LNCaP clone FGC (cell line): ENCODE measurements around the gene PLEKHB2.
"Not testable (repeated sequence)": the region's sequence is repeated elsewhere in the genome, so short reads cannot be mapped to it uniquely, and the experiment has no call there.

Experiments
- DNase-seq: peaks from one replicate; pipeline ENCODE4 v3.0.0-alpha.2; 2011; ENCODE audit warnings: low read depth
- H3K4me3 ChIP-seq: 2 replicates; pipeline ENCODE4 v1.5.1; 2011; ENCODE audit warnings: mild to moderate bottlenecking, low read depth, low read length, control low read depth
- TF ChIP-seq, protein P1 (sequence below): IDR thresholded peaks from 2 replicates; pipeline ENCODE4 v1.5.1; 2012; ENCODE audit warnings: mild to moderate bottlenecking; ENCODE audit not compliant: control insufficient read depth, insufficient read depth; ENCODE audit errors: extremely low read depth

The PLEKHB2 gene

DNA sequence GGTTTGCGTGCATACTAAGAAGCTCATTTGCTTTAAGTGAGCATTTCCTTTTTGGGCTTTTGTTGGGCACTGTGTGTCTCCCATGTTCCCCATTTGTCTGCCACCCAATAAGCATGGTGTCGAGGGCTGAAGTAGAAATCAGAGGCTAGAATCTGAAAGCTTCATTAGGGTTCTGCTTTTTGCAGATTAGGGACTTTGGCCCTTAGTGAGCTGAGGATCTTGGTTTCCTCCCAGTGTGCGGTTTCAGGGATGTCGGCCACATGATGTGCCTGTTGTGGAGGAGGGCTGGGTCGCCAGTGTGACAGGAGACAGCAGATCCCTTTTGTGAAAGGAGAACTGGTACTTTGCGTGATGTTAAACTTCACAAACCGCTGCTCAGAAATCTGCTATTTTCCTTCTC, 41.1 kb downstream of the PLEKHB2 start:
- TF ChIP-seq, protein P1, sequence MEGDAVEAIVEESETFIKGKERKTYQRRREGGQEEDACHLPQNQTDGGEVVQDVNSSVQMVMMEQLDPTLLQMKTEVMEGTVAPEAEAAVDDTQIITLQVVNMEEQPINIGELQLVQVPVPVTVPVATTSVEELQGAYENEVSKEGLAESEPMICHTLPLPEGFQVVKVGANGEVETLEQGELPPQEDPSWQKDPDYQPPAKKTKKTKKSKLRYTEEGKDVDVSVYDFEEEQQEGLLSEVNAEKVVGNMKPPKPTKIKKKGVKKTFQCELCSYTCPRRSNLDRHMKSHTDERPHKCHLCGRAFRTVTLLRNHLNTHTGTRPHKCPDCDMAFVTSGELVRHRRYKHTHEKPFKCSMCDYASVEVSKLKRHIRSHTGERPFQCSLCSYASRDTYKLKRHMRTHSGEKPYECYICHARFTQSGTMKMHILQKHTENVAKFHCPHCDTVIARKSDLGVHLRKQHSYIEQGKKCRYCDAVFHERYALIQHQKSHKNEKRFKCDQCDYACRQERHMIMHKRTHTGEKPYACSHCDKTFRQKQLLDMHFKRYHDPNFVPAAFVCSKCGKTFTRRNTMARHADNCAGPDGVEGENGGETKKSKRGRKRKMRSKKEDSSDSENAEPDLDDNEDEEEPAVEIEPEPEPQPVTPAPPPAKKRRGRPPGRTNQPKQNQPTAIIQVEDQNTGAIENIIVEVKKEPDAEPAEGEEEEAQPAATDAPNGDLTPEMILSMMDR, result no peak
- DNase-seq, result no peak
- no peak overlapping the region for H3K4me3 ChIP-seq

DNA sequence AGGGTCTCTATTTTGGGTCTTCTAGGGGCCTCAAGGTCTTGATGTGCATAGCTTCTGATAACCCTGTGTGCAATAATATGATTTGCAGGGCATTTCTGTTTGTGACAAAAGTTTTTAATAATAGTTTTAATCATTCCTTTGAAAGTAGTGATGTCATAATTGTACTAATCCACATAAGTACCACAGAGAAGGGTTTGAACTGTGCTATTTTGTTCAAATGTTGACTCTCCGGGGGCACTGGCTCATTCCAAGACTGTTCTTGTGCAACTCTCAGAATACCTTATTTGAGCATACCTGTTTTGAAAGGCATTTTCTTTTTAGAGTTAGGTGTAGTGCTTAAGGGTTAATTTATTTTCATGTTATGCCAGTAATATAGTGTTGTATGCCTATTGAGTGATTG, 41.6 kb downstream of the PLEKHB2 start:
- TF ChIP-seq, protein P1, result no peak
- H3K4me3 ChIP-seq, result no peak overlapping the region
- no peak for DNase-seq

DNA sequence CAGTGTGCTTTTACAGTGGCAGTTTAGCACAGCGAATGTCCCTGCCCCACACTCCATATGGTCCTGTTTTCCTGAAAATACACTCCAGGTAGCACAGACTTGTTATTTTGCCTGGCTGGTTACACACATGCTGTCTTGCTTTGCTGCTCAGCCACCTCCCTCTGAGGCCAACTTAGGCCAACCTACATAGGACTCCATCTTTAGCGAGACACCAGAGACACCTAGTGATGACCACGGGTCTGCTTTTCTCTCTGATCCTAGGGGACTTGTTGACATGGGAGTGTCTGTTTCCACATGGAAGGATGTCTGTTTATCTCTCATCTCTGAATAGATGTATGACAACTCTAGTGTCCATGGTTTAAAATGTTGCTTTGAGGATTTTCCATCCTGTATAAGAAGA, 43.3 kb downstream of the PLEKHB2 start:
- no peak overlapping the region for H3K4me3 ChIP-seq
- TF ChIP-seq, protein P1, result 0 out of 2 replicates have a peak, but pooled peaks have one; percentile 17
- DNase-seq, result no peak

DNA sequence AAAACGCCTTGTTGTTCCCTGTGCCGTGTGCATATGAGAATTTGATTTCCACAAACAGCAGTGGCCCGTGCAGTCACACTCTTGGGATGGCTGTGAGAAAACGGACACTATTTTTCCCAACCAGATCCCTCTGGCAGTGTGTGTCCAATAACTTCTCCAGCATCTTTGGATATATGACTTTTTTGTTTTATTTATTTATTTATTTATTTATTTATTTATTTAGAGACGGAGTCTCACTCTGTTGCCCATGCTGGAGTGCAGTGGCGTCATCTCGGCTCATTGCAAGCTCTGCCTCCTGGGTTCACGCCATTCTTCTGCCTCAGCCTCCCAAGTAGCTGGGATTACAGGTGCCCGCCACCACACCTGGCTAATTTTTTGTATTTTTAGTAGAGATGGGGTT, 45.0 kb downstream of the PLEKHB2 start:
- DNase-seq, H3K4me3 ChIP-seq: not testable (repeated sequence)

DNA sequence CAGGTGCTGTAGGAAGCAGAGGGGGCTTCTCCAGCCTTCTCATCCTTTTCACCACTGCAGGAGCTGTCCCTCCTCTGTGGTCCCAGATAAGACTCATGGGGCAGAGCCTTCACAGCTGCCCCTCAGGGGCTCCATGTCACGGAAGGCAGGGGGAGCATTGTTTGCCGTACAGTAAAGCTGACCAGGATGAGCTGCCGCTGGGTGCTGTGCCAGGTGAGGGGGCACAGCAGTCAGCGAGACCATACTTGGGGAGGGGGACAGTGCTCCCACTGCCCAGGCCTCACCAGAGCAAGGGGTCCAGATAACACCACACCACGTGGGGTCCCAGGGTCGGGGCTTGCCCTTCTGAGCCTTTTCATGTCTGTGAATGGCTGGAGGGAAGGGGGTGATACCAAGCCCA, 46.3 kb downstream of the PLEKHB2 start:
- DNase-seq, result no peak
- no peak overlapping the region for H3K4me3 ChIP-seq
- TF ChIP-seq, protein P1, result no peak

DNA sequence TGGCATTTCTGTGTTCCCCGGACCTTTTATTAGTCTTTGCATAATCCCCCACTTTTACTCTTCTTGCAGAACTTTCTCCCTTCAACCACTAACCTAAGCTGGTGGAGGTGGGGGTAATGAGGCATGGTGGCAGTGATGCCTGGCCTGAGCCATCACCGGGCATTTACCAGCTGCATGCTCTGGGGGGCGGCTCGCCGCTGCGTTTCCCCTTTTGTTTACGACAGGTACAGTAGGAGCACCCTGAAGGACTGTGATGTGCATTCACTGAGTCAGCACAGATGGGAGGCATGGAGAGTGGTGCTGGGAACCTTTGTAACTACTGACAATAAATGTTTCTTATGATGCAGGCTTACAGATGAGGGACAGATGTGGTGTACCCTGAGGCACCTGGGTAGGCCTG, 46.9 kb downstream of the PLEKHB2 start:
- no peak for DNase-seq
- H3K4me3 ChIP-seq, result no peak overlapping the region
- TF ChIP-seq, protein P1, result no peak

DNA sequence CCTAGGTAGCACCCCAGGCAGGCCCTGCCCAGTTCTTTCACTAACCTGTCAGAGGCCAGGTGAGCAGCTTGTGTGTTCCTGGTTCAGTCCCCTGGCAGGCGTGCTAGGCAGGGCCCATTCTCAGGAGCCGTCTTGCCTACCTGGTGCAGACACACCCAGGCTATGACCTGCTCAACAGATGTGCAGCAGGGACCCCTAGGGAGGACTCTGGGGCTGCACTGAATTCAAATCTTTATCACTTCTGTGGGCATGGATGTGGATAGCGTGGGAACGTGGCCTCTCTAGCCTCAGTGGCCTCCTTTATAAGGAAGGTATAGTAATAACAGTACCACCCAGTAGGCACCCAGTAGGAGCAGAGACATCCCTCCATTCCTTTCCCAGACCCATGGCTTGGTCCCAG, 48.4 kb downstream of the PLEKHB2 start:
- H3K4me3 ChIP-seq, result no peak overlapping the region
- TF ChIP-seq, protein P1, result no peak
- DNase-seq, result no peak
